GM12801 (cell line): ENCODE data around the gene FMN2.

Source experiments
- CTCF ChIP-seq: IDR thresholded peaks from one replicate; pipeline ENCODE4 v1.5.1; 2011; ENCODE audit warnings: control low read depth; ENCODE audit not compliant: insufficient read length; ENCODE audit errors: extremely low read depth

The FMN2 gene

GRCh38 chr1:240239309-240239708 is 147.6 kb downstream of the FMN2 start:
- TF ChIP-seq CTCF, result no peak

- TF ChIP-seq CTCF, result no peak
Observed at GRCh38 chr1:240241278-240241677, 149.6 kb downstream of the FMN2 start.

GRCh38 chr1:240242601-240243144 is 151.0 kb downstream of the FMN2 start:
- no peak for TF ChIP-seq CTCF

GRCh38 chr1:240244968-240245628 is 153.4 kb downstream of the FMN2 start:
- TF ChIP-seq CTCF, result no peak

GRCh38 chr1:240245629-240246020 is 153.9 kb downstream of the FMN2 start:
- TF ChIP-seq CTCF, result no peak

GRCh38 chr1:240247899-240248298 is 156.2 kb downstream of the FMN2 start:
- TF ChIP-seq CTCF, result no peak

- TF ChIP-seq CTCF, result no peak
Observed at GRCh38 chr1:240254006-240254405, 162.3 kb downstream of the FMN2 start.
